Smooth muscle cell (in vitro differentiated cells): ENCODE measurements around the gene RBM6. TPM values are rescaled to one million over a fixed set of nuclear protein-coding genes. Genes with fewer than 3 reads are reported as not detected.

Experiments used
- DNase-seq: peaks from one replicate; lab custom pipeline; 2025; ENCODE audit not compliant: unreplicated experiment; lab: John Stamatoyannopoulos, UW
- H2AFZ ChIP-seq: fragments of 200-600 bp; sonication (generic); 2 replicates; pipeline ENCODE4 v1.6.0; 2016; ENCODE audit warnings: antibody characterized with exemption, low read depth, mild to moderate bottlenecking
- H3F3A ChIP-seq: fragments of 200-600 bp; sonication (generic); 2 replicates; pipeline ENCODE4 v1.6.0; 2017; ENCODE audit warnings: antibody characterized with exemption, low read depth
- H3K27ac ChIP-seq: fragments of 200-600 bp; sonication (generic); 2 replicates; pipeline ENCODE4 v1.5.1; 2016; ENCODE audit warnings: low read depth, mild to moderate bottlenecking
- H3K27me3 ChIP-seq: fragments of 200-600 bp; sonication (generic); 2 replicates; pipeline ENCODE4 v1.6.1; 2016; ENCODE audit warnings: low read depth, mild to moderate bottlenecking
- H3K36me3 ChIP-seq: fragments of 200-600 bp; sonication (generic); 2 replicates; pipeline ENCODE4 v1.5.1; 2016; ENCODE audit warnings: low read depth
- H3K4me1 ChIP-seq: fragments of 200-600 bp; sonication (generic); 2 replicates; pipeline ENCODE4 v1.5.1; 2016; ENCODE audit warnings: low read depth
- H3K4me2 ChIP-seq: fragments of 200-600 bp; sonication (generic); 2 replicates; pipeline ENCODE4 v1.6.0; 2016; ENCODE audit warnings: mild to moderate bottlenecking
- H3K4me3 ChIP-seq: fragments of 200-600 bp; sonication (generic); 2 replicates; pipeline ENCODE4 v1.5.1; 2016; ENCODE audit warnings: mild to moderate bottlenecking
- H3K79me2 ChIP-seq: fragments of 200-600 bp; sonication (generic); 2 replicates; pipeline ENCODE4 v1.6.0; 2016; ENCODE audit warnings: low read depth, mild to moderate bottlenecking
- H3K9ac ChIP-seq: fragments of 200-600 bp; sonication (generic); 2 replicates; pipeline ENCODE4 v1.6.0; 2016; ENCODE audit warnings: low read depth
- H3K9me3 ChIP-seq: fragments of 200-600 bp; sonication (generic); replicated peaks from 2 replicates; pipeline ENCODE4 v1.5.1; 2016; ENCODE audit warnings: low read depth
- H4K20me1 ChIP-seq: fragments of 200-600 bp; sonication (generic); 2 replicates; pipeline ENCODE4 v1.6.0; 2016; ENCODE audit warnings: low read depth
- WGBS: methylation state at CpG from one replicate; pipeline ENCODE4 v1.1.7; 2016; ENCODE audit warnings: low lambda C conversion rate; 5-methylcytosine and 5-hydroxymethylcytosine counted together
- polyA plus RNA-seq: library from polyadenylated mRNA; unstranded; fragments of >200 nt; fragmentation: Nextera tagmentation; extraction: Ambion mirVana; gene quantifications from 2 replicates; pipeline ENCODE4 v1.2.1, GENCODE V29; 2016
- total RNA-seq: library from RNA; depleted of rRNA; stranded (reverse); fragments of >200 nt; gene quantifications from 2 replicates; pipeline ENCODE4 v1.2.3, GENCODE V29; 2014
- TF ChIP-seq, protein P1 (sequence below): fragments of 200-600 bp; sonication (generic); IDR thresholded peaks from 2 replicates; pipeline ENCODE4 v1.5.1; 2017; ENCODE audit warnings: borderline replicate concordance, mild to moderate bottlenecking, antibody characterized with exemption; ENCODE audit not compliant: insufficient read depth, poor library complexity, severe bottlenecking

The RBM6 gene
- total and polyA plus RNA-seq, 2 experiments from 2014 or later: 41.7 to 45.6 TPM

DNA sequence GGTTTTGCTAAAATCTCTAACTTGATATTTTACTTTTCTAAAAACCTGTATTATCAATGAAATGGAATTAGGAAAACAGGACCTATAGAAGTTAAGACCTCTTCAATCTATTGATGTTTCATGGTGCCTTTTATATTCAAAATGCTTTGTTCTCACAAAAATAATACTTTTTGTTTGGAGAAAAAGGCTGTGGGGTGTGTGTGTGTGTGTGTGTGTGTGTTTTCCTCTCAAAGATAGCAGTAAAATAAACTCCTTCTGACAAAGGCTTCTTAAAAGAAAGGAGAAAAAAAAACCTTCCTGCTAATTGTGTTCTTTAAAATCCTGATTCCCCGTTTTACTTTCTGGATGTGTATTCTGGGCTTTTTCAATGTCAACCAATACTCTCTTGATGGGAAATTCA is 54.5 kb downstream of the RBM6 start:
- Histone ChIP-seq H3K4me3 (no peak overlapping the region), H3K4me1 (no peaks in the 10 kb centered on the region), H2AFZ (no peak overlapping the region), H3K27me3 (no peaks in the 10 kb centered on the region), H3K79me2 (peaks cover 9% of the 10 kb centered on the region), H4K20me1 (peaks cover 82% of the 10 kb centered on the region), H3K9ac (no peak overlapping the region), H3F3A (no peaks in the 10 kb centered on the region), H3K27ac (no peak overlapping the region), H3K4me2 (no peak overlapping the region), H3K9me3 (no peaks in the 10 kb centered on the region), H3K36me3 (peaks cover 3% of the 10 kb centered on the region)
- TF ChIP-seq, protein P1, sequence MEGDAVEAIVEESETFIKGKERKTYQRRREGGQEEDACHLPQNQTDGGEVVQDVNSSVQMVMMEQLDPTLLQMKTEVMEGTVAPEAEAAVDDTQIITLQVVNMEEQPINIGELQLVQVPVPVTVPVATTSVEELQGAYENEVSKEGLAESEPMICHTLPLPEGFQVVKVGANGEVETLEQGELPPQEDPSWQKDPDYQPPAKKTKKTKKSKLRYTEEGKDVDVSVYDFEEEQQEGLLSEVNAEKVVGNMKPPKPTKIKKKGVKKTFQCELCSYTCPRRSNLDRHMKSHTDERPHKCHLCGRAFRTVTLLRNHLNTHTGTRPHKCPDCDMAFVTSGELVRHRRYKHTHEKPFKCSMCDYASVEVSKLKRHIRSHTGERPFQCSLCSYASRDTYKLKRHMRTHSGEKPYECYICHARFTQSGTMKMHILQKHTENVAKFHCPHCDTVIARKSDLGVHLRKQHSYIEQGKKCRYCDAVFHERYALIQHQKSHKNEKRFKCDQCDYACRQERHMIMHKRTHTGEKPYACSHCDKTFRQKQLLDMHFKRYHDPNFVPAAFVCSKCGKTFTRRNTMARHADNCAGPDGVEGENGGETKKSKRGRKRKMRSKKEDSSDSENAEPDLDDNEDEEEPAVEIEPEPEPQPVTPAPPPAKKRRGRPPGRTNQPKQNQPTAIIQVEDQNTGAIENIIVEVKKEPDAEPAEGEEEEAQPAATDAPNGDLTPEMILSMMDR: no peak
- 100% methylated on average over 1 of the region's 1 CpG for WGBS
- no peak for DNase-seq

DNA sequence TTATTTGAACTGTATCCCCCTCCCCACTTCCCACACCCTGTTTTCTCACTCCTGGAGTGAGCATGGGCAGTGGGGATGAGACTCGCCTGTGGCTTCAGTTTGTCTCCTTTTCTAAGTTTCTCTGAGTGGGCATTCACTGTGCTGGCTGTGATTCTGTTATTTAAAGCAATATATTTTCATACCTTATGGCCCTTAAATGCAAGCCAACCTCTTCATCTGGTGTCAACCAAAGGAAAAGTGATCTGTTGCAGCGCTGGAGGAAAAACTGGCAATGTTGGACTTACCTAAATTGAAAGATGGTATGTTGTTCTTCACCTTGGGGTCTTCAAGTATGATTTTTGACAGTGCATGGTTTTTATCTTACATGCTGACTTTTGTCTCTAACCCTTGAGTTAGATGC is 56.1 kb downstream of the RBM6 start:
- Histone ChIP-seq H3K4me1 (no peaks in the 10 kb centered on the region), H3K27ac (no peak overlapping the region), H4K20me1 (peaks cover 91% of the 10 kb centered on the region), H3K4me2 (no peak overlapping the region), H3K9me3 (no peaks in the 10 kb centered on the region), H2AFZ (no peak overlapping the region), H3K36me3 (no peaks in the 10 kb centered on the region), H3F3A (no peaks in the 10 kb centered on the region), H3K9ac (no peak overlapping the region), H3K4me3 (no peak overlapping the region), H3K79me2 (peaks cover 14% of the 10 kb centered on the region), H3K27me3 (no peaks in the 10 kb centered on the region)
- DNase-seq: no peak
- WGBS: 100% methylated on average over 2 of the region's 2 CpGs
- TF ChIP-seq, protein P1: no peak

DNA sequence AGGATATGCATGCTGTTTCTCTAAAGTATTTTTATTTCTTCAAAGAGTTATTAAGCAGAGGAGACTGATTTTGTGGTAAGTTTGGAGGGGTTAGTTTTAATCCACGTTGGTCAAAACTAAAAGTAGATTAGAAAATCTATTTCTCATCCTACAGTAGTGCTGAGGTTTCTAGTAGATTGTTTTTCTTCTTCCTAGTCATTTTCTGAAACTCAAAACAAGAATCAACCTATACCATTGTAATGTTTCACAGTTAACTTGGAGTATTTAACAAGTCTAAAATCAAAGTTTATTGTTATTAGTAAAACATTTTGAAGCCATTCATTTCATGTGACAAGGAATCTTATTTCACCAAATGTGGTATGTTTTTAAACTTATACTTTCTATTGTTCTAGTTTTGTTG is 57.9 kb downstream of the RBM6 start:
- TF ChIP-seq, protein P1: no peak
- Histone ChIP-seq H3K9ac (no peak overlapping the region), H3K4me3 (no peak overlapping the region), H3K4me1 (no peaks in the 10 kb centered on the region), H3K4me2 (peak overlapping the region; percentile 7), H2AFZ (no peak overlapping the region), H3K9me3 (no peaks in the 10 kb centered on the region), H4K20me1 (peaks cover 82% of the 10 kb centered on the region), H3K36me3 (peaks cover 5% of the 10 kb centered on the region), H3K27me3 (no peaks in the 10 kb centered on the region), H3K27ac (peak overlapping the region; percentile 78), H3K79me2 (peaks cover 31% of the 10 kb centered on the region), H3F3A (no peaks in the 10 kb centered on the region)
- DNase-seq: no peak
- 88% methylated on average over 1 of the region's 1 CpG for WGBS

DNA sequence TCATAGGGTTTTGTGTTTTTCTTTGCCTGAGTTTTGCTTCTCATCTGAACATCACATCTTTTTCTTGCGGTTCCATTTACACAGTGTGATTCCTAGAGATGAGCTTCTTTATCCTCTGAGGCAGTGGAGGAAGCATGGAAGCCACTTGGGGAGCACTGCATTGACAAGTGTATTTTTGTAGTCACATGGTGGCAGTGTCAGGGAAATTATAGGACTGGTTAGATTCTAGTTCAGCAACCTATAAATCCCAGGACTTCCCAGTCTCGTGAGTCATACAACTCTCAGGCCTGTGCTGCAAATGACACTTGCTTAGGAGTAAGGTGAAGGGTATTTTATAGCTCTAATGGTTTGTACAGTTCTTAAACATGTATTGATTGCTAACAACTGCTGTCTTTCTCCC is 58.4 kb downstream of the RBM6 start:
- DNase-seq: no peak
- H3K4me1 ChIP-seq: no peaks in the 10 kb centered on the region
- no peak overlapping the region for H2AFZ ChIP-seq
- peak overlapping the region; percentile 78 for H3K27ac ChIP-seq
- H3K4me2 ChIP-seq: peak overlapping the region; percentile 7
- H3K4me3 ChIP-seq: no peak overlapping the region
- H4K20me1 ChIP-seq: peaks cover 81% of the 10 kb centered on the region
- H3K27me3 ChIP-seq: no peaks in the 10 kb centered on the region
- no peaks in the 10 kb centered on the region for H3F3A ChIP-seq
- H3K9me3 ChIP-seq: no peaks in the 10 kb centered on the region
- H3K36me3 ChIP-seq: peaks cover 5% of the 10 kb centered on the region
- H3K9ac ChIP-seq: peak overlapping the region; percentile 52
- WGBS: 62% methylated on average over 2 of the region's 2 CpGs
- TF ChIP-seq, protein P1: no peak
- H3K79me2 ChIP-seq: peaks cover 31% of the 10 kb centered on the region
